GM13977 (cell line): ENCODE results near the gene PGA3.

ENCODE experiments used
- DNase-seq: peaks from one replicate; pipeline ENCODE4 v3.0.0; 2012; ENCODE audit warnings: low spot score
- CTCF ChIP-seq: IDR thresholded peaks from 2 replicates; pipeline ENCODE4 v1.5.1; 2012; ENCODE audit warnings: mild to moderate bottlenecking, control low read depth; ENCODE audit not compliant: insufficient read depth; ENCODE audit errors: extremely low read depth, missing control alignments
- in situ Hi-C: fragments of 300-500 bp; cut with MboI; formaldehyde crosslinking; loops from one replicate; pipeline ENCODE4 v1.12.0; 2022; ENCODE audit warnings: low sequenced_read_pairs, low pct_unique_long_range_greater_than_20kb, mixed read lengths, inconsistent platforms; ENCODE audit not compliant: unreplicated experiment

The PGA3 gene

DNA sequence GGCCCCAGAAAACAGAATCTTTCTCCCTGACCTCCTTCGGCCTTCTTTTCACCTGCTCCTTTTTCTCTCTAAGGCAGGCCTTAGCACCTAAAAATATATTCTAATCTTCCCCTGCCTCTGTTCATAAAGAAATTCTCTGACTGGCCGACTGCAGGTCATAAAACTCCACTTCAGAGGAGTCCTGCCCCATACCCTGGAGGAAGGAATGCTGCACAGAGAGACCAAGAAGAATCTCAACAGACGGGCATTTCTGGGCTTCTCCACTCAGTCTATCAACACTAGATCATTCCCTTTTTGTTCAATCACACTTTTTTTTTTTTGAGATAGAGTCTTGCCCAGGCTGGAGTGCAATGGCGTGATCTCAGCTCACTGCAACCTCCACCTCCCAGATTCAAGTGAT, 19.7 kb upstream of the PGA3 start:
- no peak for TF ChIP-seq CTCF
- in situ Hi-C loops, result loop anchor here (25.0 kb wide), 1 partner anchor 346 kb away; the partner anchor contains the start of gene CCDC86
- DNase-seq, result no peak

- no peak for TF ChIP-seq CTCF
- in situ Hi-C loops, result loop anchor here (25.0 kb wide), 1 partner anchor 349 kb away; the partner anchor contains the start of gene CCDC86
- no peak for DNase-seq
Observed at GRCh38 chr11:61186504-61186903, 16.8 kb upstream of the PGA3 start.

DNA sequence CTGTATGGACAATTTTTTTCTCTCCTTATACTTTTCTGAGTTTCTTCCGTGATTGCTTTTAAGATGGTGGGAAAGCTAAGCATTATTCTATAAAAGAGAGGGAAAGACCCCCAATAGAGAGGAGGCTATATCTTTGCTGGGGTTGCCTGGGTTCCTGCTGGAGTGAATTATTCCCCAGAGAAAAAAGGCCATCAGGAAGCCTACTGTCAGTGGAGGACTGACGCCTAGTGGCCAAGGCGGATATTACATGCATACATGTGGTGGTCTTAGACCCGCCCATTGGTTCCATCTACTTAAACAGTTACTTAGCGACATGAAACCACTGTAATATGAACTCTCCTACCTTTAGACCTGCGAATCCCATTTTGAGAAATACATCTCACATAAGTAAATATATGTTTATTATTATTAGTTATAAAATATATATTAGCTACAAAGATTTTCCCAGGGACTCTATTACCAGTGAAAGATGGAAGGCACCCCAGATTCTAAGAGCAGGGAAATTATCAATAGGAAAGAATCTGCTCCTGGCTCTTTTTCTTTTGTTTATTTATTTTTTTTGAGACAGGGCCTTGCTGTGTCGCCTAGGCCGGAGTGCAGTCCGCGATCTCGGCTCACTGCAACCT, 15.7 kb upstream of the PGA3 start:
- DNase-seq, result peak; percentile 83
- in situ Hi-C loops, result loop anchor here (25.0 kb wide), 1 partner anchor 350 kb away; the partner anchor contains the start of gene CCDC86
- TF ChIP-seq CTCF, result peak; percentile 92

- in situ Hi-C loops, result loop anchor here (25.0 kb wide), 1 partner anchor 353 kb away; the partner anchor contains the start of gene CCDC86
- no peak for DNase-seq
- no peak for TF ChIP-seq CTCF
Observed at GRCh38 chr11:61189933-61190332, 13.4 kb upstream of the PGA3 start.

- DNase-seq, result no peak
- in situ Hi-C loops, result loop anchor here (25.0 kb wide), 1 partner anchor 356 kb away; the partner anchor contains the start of gene CCDC86
- no peak for TF ChIP-seq CTCF
Observed at GRCh38 chr11:61193596-61193995, 9.7 kb upstream of the PGA3 start.

- TF ChIP-seq CTCF, result no peak
- peak; percentile 0 for DNase-seq
- in situ Hi-C loops, result loop anchor here (25.0 kb wide), 1 partner anchor 357 kb away; the partner anchor contains the start of gene CCDC86
Observed at GRCh38 chr11:61194169-61194671, 9.1 kb upstream of the PGA3 start.
